Measurements from ENCODE around the gene KLHDC4. TPM values are rescaled to one million over a fixed set of nuclear protein-coding genes. Genes with fewer than 3 reads are reported as not detected.
"Not testable (repeated sequence)": the region's sequence is repeated elsewhere in the genome, so short reads cannot be mapped to it uniquely, and the experiment has no call there.

The KLHDC4 gene
- total and polyA plus RNA-seq, 7 experiments from 2014 or later = 20.0 to 110 (median 83.0) TPM

GRCh38 chr16:87681051-87681602, 84.7 kb downstream of the KLHDC4 start:
- CTCF ChIA-PET = interaction anchor here (0.6 kb wide), 1 partner anchor 1936 kb away, joined by 5 read pairs; no protein-coding TSS in a partner anchor
- H3K9me3 Mint-ChIP-seq; H3K4me1 Mint-ChIP-seq; H3K27ac ChIP-seq (ENCODE audit: low read depth, low read length); H3K9me3 ChIP-seq (ENCODE audit: control insufficient read depth in 2 of 3, low read length in 3 of 3); ATAC-seq; H3K4me1 ChIP-seq (ENCODE audit: control insufficient read depth in 2 of 2, insufficient read depth in 2 of 2, low read length in 2 of 2); POLR2A ChIA-PET; H3K27me3 Mint-ChIP-seq; H3K36me3 Mint-ChIP-seq; H3K4me3 Mint-ChIP-seq; intact Hi-C loops (cut with micrococcal nuclease); H3K36me3 ChIP-seq (ENCODE audit: control insufficient read depth in 2 of 3, insufficient read depth in 3 of 3, low read length in 3 of 3); H3K4me3 ChIP-seq (ENCODE audit: low read length); H3K27me3 ChIP-seq (ENCODE audit: control insufficient read depth in 2 of 2, insufficient read depth in 2 of 2, low read length in 2 of 2); DNase-seq: not testable (repeated sequence)
- peak overlapping the region in 2 of 9 donors; percentile 9 to 21 for H3K27ac Mint-ChIP-seq

- Mint-ChIP-seq H3K4me1 (peaks cover 5 to 9% (median 6%) of the 10 kb centered on the region in 7 donors), H3K9me3 (peaks cover 0 to under 1% (median 0%) of the 10 kb centered on the region in 11 donors), H3K36me3 (no peaks in the 10 kb centered on the region), H3K27ac (no peak overlapping the region), H3K4me3 (no peak overlapping the region), H3K27me3 (peaks cover 0 to 6% (median 0%) of the 10 kb centered on the region in 5 donors)
- ChIA-PET POLR2A (no interaction called here), CTCF (interaction anchor here (0.6 kb wide), 1 partner anchor 1936 kb away, joined by 5 read pairs; no protein-coding TSS in a partner anchor)
- Histone ChIP-seq H3K27ac (ENCODE audit: low read depth, low read length) (no peak overlapping the region), H3K4me3 (ENCODE audit: low read length) (no peak overlapping the region), H3K9me3 (ENCODE audit: control insufficient read depth in 2 of 3, low read length in 3 of 3) (no peaks in the 10 kb centered on the region), H3K4me1 (ENCODE audit: control insufficient read depth in 2 of 2, insufficient read depth in 2 of 2, low read length in 2 of 2) (no peaks in the 10 kb centered on the region), H3K27me3 (ENCODE audit: control insufficient read depth in 2 of 2, insufficient read depth in 2 of 2, low read length in 2 of 2) (no peaks in the 10 kb centered on the region), H3K36me3 (ENCODE audit: control insufficient read depth in 2 of 3, insufficient read depth in 3 of 3, low read length in 3 of 3) (no peaks in the 10 kb centered on the region)
- ATAC-seq = no peak
- no peak for DNase-seq
- intact Hi-C loops (cut with micrococcal nuclease) = no loop called here
Observed at GRCh38 chr16:87680272-87680644, 85.5 kb downstream of the KLHDC4 start.

- Histone ChIP-seq H3K4me3 (ENCODE audit: low read length) (no peak overlapping the region), H3K27me3 (ENCODE audit: control insufficient read depth in 2 of 2, insufficient read depth in 2 of 2, low read length in 2 of 2) (no peaks in the 10 kb centered on the region), H3K9me3 (ENCODE audit: control insufficient read depth in 2 of 3, low read length in 3 of 3) (no peaks in the 10 kb centered on the region), H3K27ac (ENCODE audit: low read depth, low read length) (no peak overlapping the region), H3K4me1 (ENCODE audit: control insufficient read depth in 2 of 2, insufficient read depth in 2 of 2, low read length in 2 of 2) (no peaks in the 10 kb centered on the region), H3K36me3 (ENCODE audit: control insufficient read depth in 2 of 3, insufficient read depth in 3 of 3, low read length in 3 of 3) (no peaks in the 10 kb centered on the region)
- ATAC-seq (peak; percentile 15), DNase-seq (no peak)
- no peaks in the 10 kb centered on the region for H3K36me3 Mint-ChIP-seq
- intact Hi-C loops (cut with micrococcal nuclease) = no loop called here
- H3K27ac Mint-ChIP-seq = no peak overlapping the region
- ChIA-PET CTCF (no interaction called here), POLR2A (no interaction called here)
- H3K4me3 Mint-ChIP-seq = no peak overlapping the region
- peaks cover 5 to 9% (median 7%) of the 10 kb centered on the region in 7 donors for H3K4me1 Mint-ChIP-seq
- peaks cover 0 to 6% (median 0%) of the 10 kb centered on the region in 5 donors for H3K27me3 Mint-ChIP-seq
- H3K9me3 Mint-ChIP-seq = no peaks in the 10 kb centered on the region
Observed at GRCh38 chr16:87679593-87680271, 86.1 kb downstream of the KLHDC4 start.

GRCh38 chr16:87678618-87679017, 87.2 kb downstream of the KLHDC4 start:
- POLR2A ChIA-PET = no interaction called here
- no peaks in the 10 kb centered on the region for H3K9me3 ChIP-seq (ENCODE audit: control insufficient read depth in 2 of 3, low read length in 3 of 3)

GRCh38 chr16:87677830-87678229, 88.0 kb downstream of the KLHDC4 start:
- Mint-ChIP-seq H3K9me3 (no peaks in the 10 kb centered on the region), H3K4me3 (no peak overlapping the region), H3K27ac (no peak overlapping the region), H3K4me1 (peaks cover 5 to 10% (median 7%) of the 10 kb centered on the region in 7 donors), H3K36me3 (no peaks in the 10 kb centered on the region), H3K27me3 (peaks cover 0 to 6% (median 0%) of the 10 kb centered on the region in 5 donors)
- ChIA-PET POLR2A (no interaction called here), CTCF (no interaction called here)
- Histone ChIP-seq H3K9me3 (ENCODE audit: control insufficient read depth in 2 of 3, low read length in 3 of 3) (no peaks in the 10 kb centered on the region), H3K4me3 (ENCODE audit: low read length) (no peak overlapping the region), H3K4me1 (ENCODE audit: control insufficient read depth in 2 of 2, insufficient read depth in 2 of 2, low read length in 2 of 2) (no peaks in the 10 kb centered on the region), H3K27ac (ENCODE audit: low read depth, low read length) (no peak overlapping the region), H3K36me3 (ENCODE audit: control insufficient read depth in 2 of 3, insufficient read depth in 3 of 3, low read length in 3 of 3) (no peaks in the 10 kb centered on the region), H3K27me3 (ENCODE audit: control insufficient read depth in 2 of 2, insufficient read depth in 2 of 2, low read length in 2 of 2) (no peaks in the 10 kb centered on the region)
- no peak for DNase-seq
- intact Hi-C loops (cut with micrococcal nuclease) = no loop called here
- ATAC-seq = no peak

More at GRCh38 chr16:87678618-87679017, 87.2 kb downstream of the KLHDC4 start:
- Mint-ChIP-seq H3K27me3 (peaks cover 0 to 6% (median 0%) of the 10 kb centered on the region in 5 donors), H3K4me1 (peaks cover 5 to 10% (median 7%) of the 10 kb centered on the region in 7 donors), H3K9me3 (no peaks in the 10 kb centered on the region), H3K4me3 (no peak overlapping the region), H3K36me3 (no peaks in the 10 kb centered on the region), H3K27ac (no peak overlapping the region)
- Histone ChIP-seq H3K4me1 (ENCODE audit: control insufficient read depth in 2 of 2, insufficient read depth in 2 of 2, low read length in 2 of 2) (no peaks in the 10 kb centered on the region), H3K4me3 (ENCODE audit: low read length) (no peak overlapping the region), H3K27ac (ENCODE audit: low read depth, low read length) (no peak overlapping the region), H3K36me3 (ENCODE audit: control insufficient read depth in 2 of 3, insufficient read depth in 3 of 3, low read length in 3 of 3) (no peaks in the 10 kb centered on the region), H3K27me3 (ENCODE audit: control insufficient read depth in 2 of 2, insufficient read depth in 2 of 2, low read length in 2 of 2) (no peaks in the 10 kb centered on the region)
- ATAC-seq (no peak), DNase-seq (no peak)
- CTCF ChIA-PET = no interaction called here
- intact Hi-C loops (cut with micrococcal nuclease) = no loop called here

GRCh38 chr16:87675111-87675719, 90.6 kb downstream of the KLHDC4 start:
- POLR2A ChIA-PET = no interaction called here
- no peaks in the 10 kb centered on the region for H3K9me3 Mint-ChIP-seq
- H3K27ac Mint-ChIP-seq = peak overlapping the region in 1 of 9 donors; percentile 4
- intact Hi-C loops (cut with micrococcal nuclease) = no loop called here
- Histone ChIP-seq H3K4me1 (ENCODE audit: control insufficient read depth in 2 of 2, insufficient read depth in 2 of 2, low read length in 2 of 2) (no peaks in the 10 kb centered on the region), H3K36me3 (ENCODE audit: control insufficient read depth in 2 of 3, insufficient read depth in 3 of 3, low read length in 3 of 3) (no peaks in the 10 kb centered on the region), H3K4me3 (ENCODE audit: low read length) (no peak overlapping the region), H3K27me3 (ENCODE audit: control insufficient read depth in 2 of 2, insufficient read depth in 2 of 2, low read length in 2 of 2) (no peaks in the 10 kb centered on the region), H3K9me3 (ENCODE audit: control insufficient read depth in 2 of 3, low read length in 3 of 3) (no peaks in the 10 kb centered on the region), H3K27ac (ENCODE audit: low read depth, low read length) (no peak overlapping the region)
- ATAC-seq = no peak
- no peaks in the 10 kb centered on the region for H3K36me3 Mint-ChIP-seq
- H3K27me3 Mint-ChIP-seq = no peaks in the 10 kb centered on the region
- peaks cover 0 to 4% (median 0%) of the 10 kb centered on the region in 7 donors for H3K4me1 Mint-ChIP-seq
- no peak for DNase-seq
- H3K4me3 Mint-ChIP-seq = no peak overlapping the region
- CTCF ChIA-PET = no interaction called here
